ENCODE measurements around the gene MED10.

The MED10 gene

GRCh38 chr5:6407558-6408259 is 29.4 kb upstream of the MED10 start:
- Histone ChIP-seq H3K27ac (no peak overlapping the region), H3K4me3 (no peak overlapping the region)
- no peak for TF ChIP-seq CTCF (IDR thresholded peaks at IDR 0.05)
- DNase-seq (ENCODE audit: low spot score) = no peak

GRCh38 chr5:6405591-6405990 is 27.2 kb upstream of the MED10 start:
- DNase-seq (ENCODE audit: low spot score) = no peak
- H3K4me3 ChIP-seq = no peak overlapping the region
- no peak for TF ChIP-seq CTCF (IDR thresholded peaks at IDR 0.05)

GRCh38 chr5:6404129-6404528 is 25.8 kb upstream of the MED10 start:
- no peak for TF ChIP-seq CTCF (IDR thresholded peaks at IDR 0.05)
- no peak overlapping the region for H3K4me3 ChIP-seq
- DNase-seq (ENCODE audit: low spot score) = no peak
- H3K27ac ChIP-seq = no peak overlapping the region

More at GRCh38 chr5:6405591-6405990, 27.2 kb upstream of the MED10 start:
- H3K27ac ChIP-seq = no peak overlapping the region

GRCh38 chr5:6403416-6403815 is 25.1 kb upstream of the MED10 start:
- no peak overlapping the region for H3K4me3 ChIP-seq
- DNase-seq (ENCODE audit: low spot score) = no peak
- H3K27ac ChIP-seq = no peak overlapping the region
- no peak for TF ChIP-seq CTCF (IDR thresholded peaks at IDR 0.05)

GRCh38 chr5:6402939-6403338 is 24.6 kb upstream of the MED10 start:
- Histone ChIP-seq H3K4me3 (no peak overlapping the region), H3K27ac (no peak overlapping the region)
- DNase-seq (ENCODE audit: low spot score) = no peak
- TF ChIP-seq CTCF (IDR thresholded peaks at IDR 0.05) = no peak

- DNase-seq (ENCODE audit: low spot score) = no peak
- no peak for TF ChIP-seq CTCF (IDR thresholded peaks at IDR 0.05)
These were observed 23.1 kb upstream of the MED10 start for GRCh38 chr5:6401410-6401809.

More at GRCh38 chr5:6401410-6401809, 23.1 kb upstream of the MED10 start:
- Histone ChIP-seq H3K27ac (no peak overlapping the region), H3K4me3 (no peak overlapping the region)
